COR-L47 (cell line): ENCODE results near the gene ACSL4.
"Not testable (repeated sequence)": the region's sequence is repeated elsewhere in the genome, so short reads cannot be mapped to it uniquely, and the experiment has no call there.

Experiments
- DNase-seq: peaks from one replicate; lab custom pipeline; 2025; lab: John Stamatoyannopoulos, UW

ACSL4 gene

GRCh38 chrX:109732807-109733612 is at the start of gene ACSL4:
ACSL4 (minus strand) TSS chrX:109733257; CDS start chrX:109683363, 49,894 bp downstream.
- DNase-seq, result peak; percentile 68

GRCh38 chrX:109777749-109778148 is 44.7 kb upstream of the ACSL4 start:
- no peak for DNase-seq

GRCh38 chrX:109776986-109777385 is 43.9 kb upstream of the ACSL4 start:
- DNase-seq, result no peak

- DNase-seq, result no peak
Observed at GRCh38 chrX:109776432-109776831, 43.4 kb upstream of the ACSL4 start.

- DNase-seq, result no peak
Observed at GRCh38 chrX:109775386-109775785, 42.3 kb upstream of the ACSL4 start.

GRCh38 chrX:109774706-109775105 is 41.6 kb upstream of the ACSL4 start:
- DNase-seq, result no peak

GRCh38 chrX:109774136-109774535 is 41.1 kb upstream of the ACSL4 start:
- DNase-seq, result no peak

- DNase-seq, result no peak
Observed at GRCh38 chrX:109773374-109773773, 40.3 kb upstream of the ACSL4 start.

GRCh38 chrX:109770780-109771179 is 37.7 kb upstream of the ACSL4 start:
- DNase-seq, result no peak

- DNase-seq, result no peak
Observed at GRCh38 chrX:109760922-109761250, 27.8 kb upstream of the ACSL4 start.

GRCh38 chrX:109760209-109760921 is 27.3 kb upstream of the ACSL4 start:
- DNase-seq, result no peak

- no peak for DNase-seq
Observed at GRCh38 chrX:109753256-109753655, 20.2 kb upstream of the ACSL4 start.

- no peak for DNase-seq
Observed at GRCh38 chrX:109751698-109752097, 18.6 kb upstream of the ACSL4 start.

- no peak for DNase-seq
Observed at GRCh38 chrX:109749207-109749606, 16.1 kb upstream of the ACSL4 start.

- no peak for DNase-seq
Observed at GRCh38 chrX:109747681-109748080, 14.6 kb upstream of the ACSL4 start.

- no peak for DNase-seq
Observed at GRCh38 chrX:109742722-109743121, 9.7 kb upstream of the ACSL4 start.

GRCh38 chrX:109740896-109741295 is 7.8 kb upstream of the ACSL4 start:
- not testable (repeated sequence) for DNase-seq

GRCh38 chrX:109740433-109740809 is 7.4 kb upstream of the ACSL4 start:
- DNase-seq, result no peak

- DNase-seq, result no peak
Observed at GRCh38 chrX:109739625-109740432, 6.8 kb upstream of the ACSL4 start.

- no peak for DNase-seq
Observed at GRCh38 chrX:109735202-109735744, 2.2 kb upstream of the ACSL4 start.

GRCh38 chrX:109733613-109734083 is 591 bp upstream of the ACSL4 start:
- no peak for DNase-seq
